Globus pallidus (tissue), 1 donor: Measurements from ENCODE around the gene ZPR1.
"Not testable (repeated sequence)": the region's sequence is repeated elsewhere in the genome, so short reads cannot be mapped to it uniquely, and the experiment has no call there.

ENCODE experiments used
- DNase-seq: peaks from one replicate; pipeline ENCODE4 v3.0.0-alpha.2; 2015; ENCODE audit warnings: low spot score

ZPR1 gene

DNA sequence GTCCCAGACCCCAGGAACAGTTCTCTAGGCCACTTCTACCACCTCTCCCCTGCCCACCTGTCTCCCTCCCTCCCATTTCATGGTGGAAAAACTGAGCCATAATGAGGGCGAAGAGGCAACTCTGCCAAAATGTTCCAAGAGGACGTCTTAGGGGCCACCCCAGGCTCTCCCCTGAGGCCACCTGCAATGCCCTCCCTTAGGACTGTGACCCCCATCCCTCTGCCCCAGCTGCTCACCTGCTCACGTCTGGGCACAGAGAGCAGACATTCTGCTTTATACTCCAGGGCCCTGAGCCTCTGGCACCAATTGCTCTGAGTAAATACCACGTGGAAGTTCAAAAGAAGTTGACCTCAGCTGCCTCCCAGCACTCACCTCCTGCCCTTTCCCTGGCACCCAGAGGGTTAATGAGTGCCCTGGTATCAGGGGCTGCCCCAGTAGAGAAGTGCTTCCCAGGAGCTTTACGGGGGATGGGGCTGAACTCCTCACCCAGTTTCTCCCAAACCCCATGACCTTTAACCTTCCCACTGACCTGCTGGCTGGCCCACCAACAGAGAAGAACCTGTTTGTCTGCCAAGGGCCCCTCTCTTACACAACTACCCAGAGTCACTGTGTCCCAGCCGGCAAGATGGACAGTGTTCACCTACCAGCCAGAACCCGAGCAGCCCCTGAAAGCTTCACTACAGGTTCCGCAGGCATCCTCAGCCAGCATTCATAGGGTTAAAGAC lies 4.5 kb upstream of the ZPR1 start:
- DNase-seq: no peak

DNA sequence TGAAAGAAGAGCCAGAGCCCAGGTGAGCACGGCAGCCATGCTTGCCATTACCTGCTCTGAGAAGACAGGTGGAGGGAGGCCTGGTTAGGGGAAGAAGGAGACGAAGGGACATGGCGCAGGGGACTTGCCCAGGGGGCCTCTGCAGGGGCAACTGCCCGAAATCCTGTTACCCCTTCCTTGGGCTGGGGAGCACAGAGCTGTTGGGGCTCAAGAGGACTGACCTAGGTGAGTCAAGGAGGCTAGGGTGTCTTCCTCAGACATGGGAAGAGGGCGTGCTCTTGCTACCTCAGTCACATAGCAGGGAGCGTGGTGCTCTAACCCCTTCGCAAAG lies 4.0 kb upstream of the ZPR1 start, which contains the start of gene APOA5:
Gene APOA5 (minus strand): TSS at position 67 of the 331 bp plus-strand sequence. CDS start 19 bp downstream, at position 48.
- no peak for DNase-seq

GRCh38 chr11:116791002-116791812 lies 3.4 kb upstream of the ZPR1 start:
- peak; percentile 73 for DNase-seq

DNA sequence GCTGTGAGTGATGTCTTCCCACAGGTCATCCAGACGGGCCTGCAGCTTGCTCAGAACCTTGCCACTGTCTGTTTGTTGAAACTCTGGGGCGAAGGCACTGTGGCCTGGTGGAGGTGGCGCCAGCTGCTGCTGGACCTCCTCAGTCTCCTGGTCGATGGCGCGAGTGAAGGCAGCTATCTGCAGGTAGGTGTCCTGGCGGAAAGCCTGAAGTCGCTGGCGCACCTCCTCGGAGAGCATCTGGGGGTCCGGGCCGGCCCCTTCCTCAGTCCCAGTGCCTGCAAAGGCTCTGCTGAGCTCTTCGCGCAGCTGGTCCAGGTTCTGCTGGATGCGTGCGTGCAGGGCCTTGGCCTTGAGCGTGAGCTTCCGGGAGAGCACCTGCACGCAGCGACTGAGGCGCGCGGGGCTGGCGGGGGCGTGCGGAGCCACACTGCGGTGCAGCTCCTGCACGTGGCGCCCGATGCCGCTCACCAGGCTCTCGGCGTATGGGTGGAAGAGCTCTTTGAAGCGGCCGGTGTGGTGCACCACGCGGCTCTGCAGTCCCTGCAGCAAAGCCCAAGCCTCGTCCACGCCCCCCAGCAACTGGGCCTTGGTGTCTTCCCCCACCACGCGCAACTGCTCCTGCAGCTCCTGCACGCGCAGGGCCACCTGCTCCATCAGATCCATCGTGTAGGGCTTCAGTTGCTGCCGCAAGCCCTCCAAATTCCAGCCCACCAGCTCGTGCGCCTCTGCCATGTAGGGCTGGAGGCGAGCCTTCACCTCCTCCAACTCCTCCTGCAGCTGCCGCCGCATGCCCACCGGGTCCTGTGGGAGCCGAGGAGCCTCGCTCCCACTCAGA lies 2.6 kb upstream of the ZPR1 start:
- DNase-seq: no peak

DNA sequence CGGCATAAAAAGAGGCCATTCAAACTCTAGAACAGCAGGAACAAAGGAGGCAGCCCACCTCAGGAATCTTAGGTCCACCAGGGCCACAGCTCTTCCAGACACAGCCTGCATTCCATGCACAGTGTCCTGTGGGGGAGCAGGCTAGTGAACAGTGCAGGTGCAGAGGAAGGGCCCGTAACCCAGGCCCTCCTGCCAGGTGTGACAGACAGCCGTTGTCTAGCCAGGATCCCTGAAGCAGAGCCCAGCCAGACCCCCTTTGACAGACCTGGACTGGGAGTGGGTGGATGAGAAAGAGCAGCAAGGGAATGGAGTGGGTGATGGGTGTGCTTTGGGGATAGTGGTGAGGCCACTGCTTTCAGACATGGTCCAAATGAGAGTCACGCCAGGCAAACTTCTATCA lies 1.2 kb upstream of the ZPR1 start:
- DNase-seq: no peak

GRCh38 chr11:116788534-116788933 lies 711 bp upstream of the ZPR1 start:
- DNase-seq: no peak

DNA sequence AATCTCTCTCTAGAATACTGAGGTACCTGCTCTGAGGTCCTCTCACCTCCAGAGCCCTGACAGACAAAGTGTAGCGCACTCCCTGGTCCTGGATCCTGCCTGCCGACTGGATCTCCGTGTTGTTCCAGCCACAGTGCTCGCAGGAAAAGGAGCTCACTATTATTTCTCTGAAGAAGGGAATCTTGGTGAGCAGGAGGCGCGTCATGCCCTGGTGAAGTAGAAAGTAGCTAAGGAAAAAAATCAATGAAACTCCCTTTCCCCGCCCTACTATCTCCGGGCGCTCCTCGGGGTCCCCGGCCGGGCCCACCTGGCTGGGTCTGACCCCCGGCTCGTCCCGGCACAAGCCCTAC lies 412 bp downstream of the ZPR1 start:
- no peak for DNase-seq

GRCh38 chr11:116786966-116787365 lies 857 bp downstream of the ZPR1 start:
- no peak for DNase-seq

GRCh38 chr11:116786326-116786725 lies 1.5 kb downstream of the ZPR1 start:
- no peak for DNase-seq

DNA sequence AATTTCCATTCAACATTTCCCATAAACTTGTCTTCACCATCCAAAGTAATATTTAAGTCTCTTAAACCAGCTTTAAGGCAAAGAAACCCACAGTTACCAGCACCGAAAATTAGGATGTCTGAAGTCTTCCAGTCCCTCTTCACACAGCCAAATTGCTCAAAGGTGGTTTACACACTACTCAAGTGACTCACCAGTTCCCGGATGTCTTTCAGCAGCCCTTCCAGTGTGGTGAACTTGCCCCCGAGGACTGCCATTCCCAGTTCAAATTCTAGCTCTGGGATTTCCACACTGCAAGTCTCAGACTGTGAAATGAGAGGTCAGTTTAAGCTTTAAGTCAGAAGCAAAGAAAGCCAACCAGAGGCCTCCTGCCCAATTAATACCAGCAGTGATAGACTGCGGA lies 5.1 kb downstream of the ZPR1 start:
- DNase-seq: no peak

DNA sequence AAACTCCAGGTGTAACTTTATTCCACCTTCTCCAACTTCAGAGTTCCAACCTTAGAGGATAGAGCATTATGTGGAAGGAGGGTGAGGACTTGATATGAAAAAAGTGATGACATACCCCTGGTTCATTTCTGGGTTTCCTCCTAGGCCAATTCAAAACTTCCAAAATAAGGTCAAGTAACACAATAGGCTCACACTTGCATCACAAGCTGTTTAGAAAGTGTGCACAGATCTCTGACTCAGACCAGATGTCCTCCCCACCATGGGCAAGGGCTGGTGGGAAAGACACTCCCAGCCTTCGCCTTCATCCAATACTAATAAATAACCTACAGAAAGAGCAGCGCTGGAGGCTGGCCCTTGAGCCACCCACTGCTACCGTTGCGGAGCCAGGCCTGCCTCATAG lies 9.3 kb downstream of the ZPR1 start:
- no peak for DNase-seq

DNA sequence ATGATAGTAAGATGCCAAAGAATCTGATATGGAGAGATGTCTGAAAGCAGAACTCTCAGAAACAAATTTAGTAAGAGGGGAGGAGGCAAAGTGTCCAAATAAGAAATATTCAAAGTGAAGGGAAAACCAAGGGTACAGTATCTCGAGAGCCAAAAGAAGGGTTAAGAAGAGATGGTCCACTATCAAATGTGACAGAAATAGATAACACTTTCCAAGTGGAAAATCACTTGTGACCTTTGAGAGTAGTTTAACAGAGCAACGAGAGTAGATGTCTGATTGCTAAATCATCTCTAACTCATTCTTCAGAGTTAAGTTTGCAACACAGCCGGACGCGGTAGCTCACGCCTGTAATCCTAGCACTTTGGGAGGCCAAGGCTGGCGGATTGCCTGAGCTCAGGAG lies 10.8 kb downstream of the ZPR1 start:
- DNase-seq: no peak

- DNase-seq: no peak
Measured at GRCh38 chr11:116776522-116776984, 11.3 kb downstream of the ZPR1 start.

GRCh38 chr11:116775975-116776374 lies 11.8 kb downstream of the ZPR1 start:
- DNase-seq: no peak

DNA sequence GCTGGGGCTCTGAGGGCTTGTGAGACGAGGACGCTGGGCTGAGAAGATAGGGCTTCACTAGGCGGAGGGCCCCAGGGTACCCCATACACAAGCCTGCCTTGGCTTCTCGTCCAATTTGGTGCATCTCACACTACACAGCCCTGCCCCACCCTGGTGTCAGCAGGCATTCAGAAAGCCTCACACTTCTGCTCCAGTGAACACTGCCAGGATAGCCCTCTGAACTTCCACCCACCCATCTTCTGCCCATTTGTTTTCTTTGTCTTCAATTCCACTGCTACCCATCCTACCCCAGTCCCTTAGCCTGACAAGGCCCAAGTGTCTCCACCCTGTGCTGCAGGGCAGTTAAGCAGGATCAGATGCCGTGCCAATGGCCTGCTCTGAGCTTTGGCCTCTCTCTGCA lies 13.2 kb downstream of the ZPR1 start:
- DNase-seq: no peak

DNA sequence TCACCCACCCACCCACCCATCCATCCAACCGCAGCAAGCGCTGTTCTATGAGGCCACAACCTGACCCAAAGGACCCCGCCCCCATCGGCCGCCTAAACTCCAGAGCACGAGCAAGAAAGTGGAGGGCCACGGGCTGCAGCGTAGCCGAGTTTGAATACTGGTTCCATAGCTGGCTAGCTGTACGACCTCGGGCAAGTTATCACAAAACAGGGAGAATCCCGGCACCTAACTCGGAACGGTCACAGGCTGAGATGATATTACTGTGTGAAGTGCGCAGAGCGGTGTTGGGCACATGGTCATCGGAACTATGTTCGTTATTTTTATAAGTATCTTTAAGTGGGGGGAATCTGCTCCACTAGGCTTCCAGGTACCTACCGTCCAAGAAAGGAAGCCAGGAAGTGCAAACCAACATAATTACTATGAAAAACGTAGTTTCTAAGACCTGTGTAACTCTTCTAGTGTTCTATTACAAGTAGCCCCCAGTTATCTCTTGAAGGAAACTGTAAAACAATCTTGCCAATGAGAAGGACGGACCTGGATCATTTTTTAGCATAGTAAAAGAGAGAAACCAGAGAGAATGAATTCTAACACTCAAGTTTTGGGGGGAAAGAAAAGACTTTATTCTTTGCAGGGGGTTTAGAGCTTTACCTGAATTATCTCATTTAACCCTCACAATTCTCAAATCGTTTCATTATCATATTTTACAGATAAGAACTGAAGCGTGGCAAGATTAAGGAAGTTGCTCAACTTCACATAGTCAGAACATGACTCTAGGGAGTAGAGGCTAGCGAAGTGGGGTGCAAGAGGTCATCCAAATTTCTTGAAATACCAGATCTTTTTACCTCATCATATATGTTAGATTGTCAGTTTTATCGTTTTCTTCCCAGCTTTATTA lies 14.4 kb downstream of the ZPR1 start:
- DNase-seq: no peak

DNA sequence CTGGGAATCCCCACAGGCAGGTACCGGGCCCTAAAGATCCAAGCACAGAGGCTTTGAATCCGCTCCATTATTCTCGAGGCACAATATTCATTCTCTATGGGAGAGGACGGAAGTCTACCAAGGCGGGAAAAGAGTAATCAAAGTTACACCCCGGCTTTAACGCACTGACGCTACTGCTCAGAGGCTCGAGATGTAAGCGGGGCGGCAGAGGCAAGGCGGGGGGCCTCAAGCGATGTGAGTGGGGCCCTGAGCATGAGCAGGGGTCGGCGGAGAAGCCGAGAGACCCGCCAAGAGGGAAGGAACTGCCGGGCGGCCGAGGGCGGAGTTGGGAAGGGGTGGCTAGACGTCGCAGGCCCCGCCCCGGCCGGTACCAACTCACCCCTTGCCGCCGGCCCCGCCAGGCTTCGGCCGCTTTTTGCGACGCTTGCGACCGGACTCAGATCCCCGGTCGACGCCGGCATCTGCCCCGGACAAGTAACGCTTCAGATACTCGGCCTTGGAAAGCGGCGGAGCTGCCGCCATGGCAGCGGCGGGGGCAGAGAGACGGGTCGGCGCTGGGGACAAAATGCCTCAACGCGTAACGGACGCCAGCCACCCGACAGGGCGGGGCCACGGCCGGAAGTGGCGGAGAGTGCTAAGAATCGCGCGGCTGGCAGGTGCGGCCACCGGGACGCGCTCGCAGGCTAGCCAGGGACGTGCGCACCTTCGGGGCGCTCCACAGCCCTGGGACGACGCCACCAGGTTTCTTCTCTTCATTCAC lies 15.2 kb downstream of the ZPR1 start, which contains the start of gene BUD13:
Gene BUD13 (minus strand): TSS at position 545 of the 760 bp plus-strand sequence. CDS start 23 bp downstream, at position 522.
- DNase-seq: peak; percentile 84

DNA sequence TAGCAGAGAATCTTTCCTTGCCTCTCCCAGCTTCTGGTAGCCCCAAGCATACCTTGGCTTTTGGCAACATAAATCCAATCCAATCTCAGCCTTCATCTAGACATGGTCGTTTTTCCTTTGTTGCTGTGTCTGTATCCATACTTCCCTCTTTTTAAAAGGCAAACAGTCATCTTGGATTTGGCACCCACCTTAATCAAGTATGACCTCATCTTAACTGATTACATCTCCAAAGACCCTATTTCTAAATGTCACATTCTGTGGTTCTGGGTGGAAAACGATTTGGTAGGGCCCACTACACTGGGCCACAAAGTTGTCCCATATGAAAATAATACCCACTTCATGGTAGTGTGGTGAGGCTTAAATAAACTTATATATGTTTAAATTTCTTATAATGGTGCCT lies 15.9 kb downstream of the ZPR1 start:
- no peak for DNase-seq

DNA sequence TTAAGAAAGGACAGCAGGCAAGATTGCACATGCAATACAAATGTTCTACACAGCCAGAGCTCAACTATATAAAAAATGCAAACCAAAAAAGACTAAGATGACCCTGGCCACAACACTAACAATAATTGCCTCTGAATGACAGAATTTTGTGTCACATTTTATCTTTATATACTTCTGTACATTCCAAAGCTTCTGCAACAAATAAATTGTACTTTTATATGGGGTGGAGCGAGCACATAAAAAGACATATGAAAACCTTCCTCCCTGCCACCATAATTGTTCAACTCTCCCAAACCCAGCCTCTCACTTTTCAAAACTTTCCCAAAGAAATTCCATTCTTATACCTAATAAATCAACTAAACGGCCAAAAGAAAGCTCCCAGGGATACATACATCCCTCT lies 25.7 kb downstream of the ZPR1 start:
- no peak for DNase-seq

GRCh38 chr11:116756044-116756443 lies 31.8 kb downstream of the ZPR1 start:
- not testable (repeated sequence) for DNase-seq
